Adrenal gland (tissue), 5 donors: ENCODE measurements around the gene GLTPD2.

Source experiments
- POLR2A ChIP-seq, 2 donors: fragments of 450-650 bp; IDR thresholded peaks; one replicate each; pipeline ENCODE4 v1.6.1; 2017; ENCODE audit warnings: antibody characterized with exemption in 2 of 2, mild to moderate bottlenecking in 2 of 2, moderate library complexity in 1 of 2
- TF ChIP-seq, protein P1 (sequence below), 6 experiments: fragments of 450-650 bp in 4 of 6; fragments of 200-600 bp in 2 of 6; sonication (generic) in 1 of 6; IDR thresholded peaks; 1 replicate in 5 of 6; 2 replicates in 1 of 6; pipeline versions ENCODE4 v1.5.1 to v1.8.0; 2016 to 2021; ENCODE audit warnings: antibody characterized with exemption in 6 of 6, mild to moderate bottlenecking in 2 of 6, moderate library complexity in 1 of 6
- donor health status: DM: no; HTN: no; CAD: no.

- TF ChIP-seq, protein P1, sequence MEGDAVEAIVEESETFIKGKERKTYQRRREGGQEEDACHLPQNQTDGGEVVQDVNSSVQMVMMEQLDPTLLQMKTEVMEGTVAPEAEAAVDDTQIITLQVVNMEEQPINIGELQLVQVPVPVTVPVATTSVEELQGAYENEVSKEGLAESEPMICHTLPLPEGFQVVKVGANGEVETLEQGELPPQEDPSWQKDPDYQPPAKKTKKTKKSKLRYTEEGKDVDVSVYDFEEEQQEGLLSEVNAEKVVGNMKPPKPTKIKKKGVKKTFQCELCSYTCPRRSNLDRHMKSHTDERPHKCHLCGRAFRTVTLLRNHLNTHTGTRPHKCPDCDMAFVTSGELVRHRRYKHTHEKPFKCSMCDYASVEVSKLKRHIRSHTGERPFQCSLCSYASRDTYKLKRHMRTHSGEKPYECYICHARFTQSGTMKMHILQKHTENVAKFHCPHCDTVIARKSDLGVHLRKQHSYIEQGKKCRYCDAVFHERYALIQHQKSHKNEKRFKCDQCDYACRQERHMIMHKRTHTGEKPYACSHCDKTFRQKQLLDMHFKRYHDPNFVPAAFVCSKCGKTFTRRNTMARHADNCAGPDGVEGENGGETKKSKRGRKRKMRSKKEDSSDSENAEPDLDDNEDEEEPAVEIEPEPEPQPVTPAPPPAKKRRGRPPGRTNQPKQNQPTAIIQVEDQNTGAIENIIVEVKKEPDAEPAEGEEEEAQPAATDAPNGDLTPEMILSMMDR (IDR thresholded peaks at IDR 0.05): no peak
- TF ChIP-seq POLR2A (IDR thresholded peaks at IDR 0.05): no peak
Measured at GRCh38 chr17:4750606-4751005, 38.2 kb upstream of the GLTPD2 start.
